GM15510 (cell line): ENCODE results near the gene FAM221A.

ENCODE experiments used
- POLR2A ChIP-seq: IDR thresholded peaks from 3 replicates; pipeline ENCODE4 v1.6.1; 2011; ENCODE audit warnings: borderline replicate concordance; ENCODE audit not compliant: insufficient read length; ENCODE audit errors: extremely low read depth

FAM221A gene

DNA sequence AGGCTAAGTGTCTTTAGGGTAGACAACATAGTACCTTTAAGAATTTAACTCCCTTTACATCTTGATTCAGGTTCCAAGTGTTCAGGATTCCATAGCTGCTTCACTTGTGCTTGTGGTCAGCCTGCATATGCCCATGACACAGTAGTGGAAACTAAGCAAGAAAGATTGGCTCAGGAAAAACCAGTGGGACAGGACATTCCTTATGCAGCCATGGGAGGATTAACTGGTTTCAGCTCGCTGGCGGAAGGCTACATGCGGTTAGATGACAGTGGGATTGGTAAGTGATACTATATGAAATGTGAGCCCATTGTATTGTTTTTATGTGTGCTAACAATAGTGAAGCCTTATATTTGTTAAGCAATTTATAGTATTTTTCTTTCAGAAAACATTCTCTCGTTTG is 11.3 kb downstream of the FAM221A start:
- TF ChIP-seq POLR2A: no peak

GRCh38 chr7:23693224-23693623 is 13.2 kb downstream of the FAM221A start:
- no peak for TF ChIP-seq POLR2A

GRCh38 chr7:23696916-23697441 is 17.0 kb downstream of the FAM221A start:
- TF ChIP-seq POLR2A: no peak

- TF ChIP-seq POLR2A: no peak
Observed at GRCh38 chr7:23698822-23699221, 18.8 kb downstream of the FAM221A start.

- no peak for TF ChIP-seq POLR2A
Observed at GRCh38 chr7:23700046-23700445, 20.0 kb downstream of the FAM221A start.

DNA sequence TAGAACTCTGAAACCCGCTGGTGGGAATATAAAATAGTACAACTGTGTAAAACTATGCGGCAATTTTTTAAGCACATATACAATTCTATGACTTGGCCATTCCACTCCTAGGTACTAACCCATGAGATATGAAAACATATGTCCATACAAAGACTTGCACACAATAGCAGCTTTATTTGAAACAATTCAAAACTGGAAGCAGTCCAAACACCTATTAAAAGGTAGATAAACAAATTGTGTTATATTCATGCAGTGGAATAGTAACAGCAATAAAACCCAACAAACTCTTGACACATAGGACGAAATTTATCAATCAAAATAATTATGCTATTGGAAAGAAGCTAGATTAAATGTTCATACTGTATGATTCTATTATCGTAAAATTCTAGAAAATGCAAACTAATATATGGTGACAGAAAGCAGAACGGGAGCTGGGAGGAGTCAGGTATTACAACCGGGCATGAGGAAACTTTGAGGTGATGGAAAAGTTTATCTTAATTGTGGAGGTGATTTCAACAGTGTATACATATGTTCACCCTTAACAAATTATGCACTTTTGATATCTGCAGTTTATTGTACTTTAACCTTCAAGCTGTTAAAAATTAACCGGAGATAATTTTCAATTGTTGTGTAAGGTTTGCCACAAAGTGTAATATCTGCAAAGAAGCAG is 29.2 kb downstream of the FAM221A start:
- no peak for TF ChIP-seq POLR2A

DNA sequence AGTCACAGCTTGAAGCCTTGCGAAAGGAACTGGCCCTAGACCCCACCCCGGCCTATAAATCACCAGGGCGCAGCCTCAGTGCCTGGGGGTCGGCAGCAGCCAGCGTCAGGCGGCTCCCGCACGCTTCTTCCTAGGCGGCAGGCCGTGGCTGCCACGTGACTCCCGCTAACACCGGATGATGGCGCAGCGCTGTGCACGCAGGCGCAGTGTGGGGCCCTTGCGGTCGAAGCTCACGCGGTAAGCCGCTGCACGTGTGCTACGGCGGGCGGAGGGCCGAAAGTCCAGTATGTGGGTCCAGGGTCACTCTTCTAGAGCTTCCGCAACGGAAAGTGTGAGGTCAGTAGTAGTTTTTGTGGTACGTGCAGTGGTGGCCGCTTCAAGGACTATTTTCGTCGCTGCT is 30.0 kb downstream of the FAM221A start, which contains the start of gene STK31:
Gene STK31 (plus strand): TSS at position 220 of the 400 bp plus-strand sequence. CDS start 67 bp downstream, at position 287.
- TF ChIP-seq POLR2A: no peak

GRCh38 chr7:23712368-23713284 is 32.6 kb downstream of the FAM221A start:
- TF ChIP-seq POLR2A: no peak

DNA sequence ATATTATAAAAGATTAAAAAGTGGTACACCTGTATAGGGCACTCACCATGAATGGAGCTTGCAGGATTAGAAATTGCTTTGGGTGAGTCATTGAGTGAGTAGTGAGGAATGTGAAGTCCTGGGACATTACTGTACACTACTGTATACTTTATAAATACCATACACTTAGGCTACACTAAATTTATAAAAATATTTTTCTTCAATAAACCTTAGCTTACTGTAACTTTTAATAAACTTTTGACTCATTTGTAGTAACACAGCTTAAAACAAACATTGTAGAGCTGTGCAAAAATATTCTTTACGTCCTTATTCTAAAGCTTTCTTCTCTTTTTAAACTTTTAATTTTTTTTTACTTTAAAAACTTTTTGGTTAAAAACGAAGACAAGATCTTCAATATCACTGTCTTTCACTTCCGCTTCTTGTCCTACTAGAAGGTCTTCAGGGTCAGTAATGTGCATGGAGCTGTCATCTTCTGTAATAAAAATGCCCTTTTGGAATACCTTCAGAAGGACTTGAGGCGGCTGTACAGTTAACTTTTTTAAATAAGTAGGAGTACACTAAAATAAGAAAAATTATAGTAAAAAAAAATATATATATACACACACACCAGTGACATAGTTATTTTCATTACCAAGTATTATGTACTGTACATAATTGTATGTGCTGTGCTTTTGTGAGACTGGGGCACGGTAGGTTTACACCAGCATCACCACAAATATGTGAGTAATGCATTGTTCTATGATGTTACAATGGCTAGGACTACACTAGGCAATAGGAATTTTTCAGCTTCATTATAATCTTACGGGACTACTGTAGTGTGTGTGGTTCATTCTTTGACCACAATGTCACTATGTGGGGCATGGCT is 33.5 kb downstream of the FAM221A start:
- TF ChIP-seq POLR2A: no peak

DNA sequence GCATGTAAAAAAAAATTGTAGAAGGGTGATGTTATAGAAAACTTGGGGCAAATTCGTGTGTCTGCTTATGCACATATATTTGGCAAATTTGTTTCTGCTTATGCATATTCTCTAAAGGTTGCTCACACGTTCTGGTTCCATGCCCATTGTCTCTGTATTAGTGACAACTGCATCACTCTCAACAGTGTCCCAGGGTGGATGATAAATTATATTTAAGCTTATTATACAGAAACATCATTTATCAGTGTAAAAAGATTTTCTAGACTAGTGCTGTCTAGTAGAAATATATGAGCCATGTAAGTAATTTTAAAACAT is 34.1 kb downstream of the FAM221A start:
- no peak for TF ChIP-seq POLR2A

DNA sequence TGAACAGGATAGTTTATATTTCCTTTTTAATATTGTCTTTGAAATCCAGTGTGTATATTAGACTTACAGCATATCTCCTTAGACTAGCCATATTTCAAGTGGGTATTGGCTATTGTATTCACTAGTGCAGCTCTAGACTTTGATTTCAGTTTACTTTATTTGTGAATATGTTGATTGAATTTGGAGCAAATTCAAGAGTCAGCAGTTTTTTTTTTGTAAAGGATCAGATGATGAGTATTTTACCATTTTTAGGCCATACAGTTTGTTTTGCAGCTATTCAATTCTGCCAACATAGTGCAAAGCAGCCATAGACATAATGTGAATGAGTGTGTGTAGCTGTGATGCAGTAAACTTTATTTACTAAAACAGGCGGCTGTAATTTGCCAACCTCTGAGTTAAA is 34.6 kb downstream of the FAM221A start:
- no peak for TF ChIP-seq POLR2A

GRCh38 chr7:23715099-23715498 is 35.1 kb downstream of the FAM221A start:
- no peak for TF ChIP-seq POLR2A

DNA sequence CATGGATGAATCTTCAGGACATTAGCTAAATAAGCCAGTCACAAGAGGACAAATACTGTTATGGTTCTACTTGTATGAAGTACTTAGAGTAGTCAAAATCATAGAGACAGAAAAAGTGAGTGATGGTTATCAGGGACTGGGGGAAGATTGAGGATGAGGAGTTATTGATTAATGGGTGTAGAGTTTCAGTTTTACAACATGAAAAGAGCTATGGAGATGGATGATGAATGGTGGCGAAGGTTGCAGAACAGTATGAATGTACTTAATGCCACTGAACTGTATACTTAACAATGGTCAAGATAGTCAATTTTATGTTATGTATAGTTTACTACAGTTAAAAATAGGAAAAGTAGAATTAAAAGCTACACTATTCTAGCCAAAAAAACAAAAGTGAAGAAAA is 37.8 kb downstream of the FAM221A start:
- no peak for TF ChIP-seq POLR2A

- TF ChIP-seq POLR2A: no peak
Observed at GRCh38 chr7:23721456-23721855, 41.5 kb downstream of the FAM221A start.

- no peak for TF ChIP-seq POLR2A
Observed at GRCh38 chr7:23742051-23742450, 62.1 kb downstream of the FAM221A start.

- no peak for TF ChIP-seq POLR2A
Observed at GRCh38 chr7:23743226-23743625, 63.2 kb downstream of the FAM221A start.

GRCh38 chr7:23746629-23747028 is 66.6 kb downstream of the FAM221A start:
- TF ChIP-seq POLR2A: no peak
